HEK293 (cell line): ENCODE measurements around the gene ATXN2.
A peak's percentile ranks its signal among the peaks of the same experiment; 100 is the strongest.

Experiments used
- AEBP2 ChIP-seq: fragments of 450-650 bp; formaldehyde crosslinking; IDR thresholded peaks from 2 replicates; pipeline ENCODE4 v1.5.1; 2016; ENCODE audit warnings: missing biosample characterization, missing genetic modification characterization, borderline replicate concordance
- EGR2 ChIP-seq: fragments of 450-650 bp; formaldehyde crosslinking; IDR thresholded peaks from 2 replicates; pipeline ENCODE4 v1.5.1; 2016; ENCODE audit warnings: low read depth, missing biosample characterization, missing genetic modification characterization
- ELK4 ChIP-seq: IDR thresholded peaks from 2 replicates; pipeline ENCODE4 v1.6.1; 2011; ENCODE audit warnings: mild to moderate bottlenecking, low read depth, low read length, borderline replicate concordance
- GLIS2 ChIP-seq: fragments of 450-650 bp; formaldehyde crosslinking; IDR thresholded peaks from 2 replicates; pipeline ENCODE4 v1.5.1; 2016; ENCODE audit warnings: missing biosample characterization, missing genetic modification characterization
- IKZF3 ChIP-seq: fragments of 450-650 bp; IDR thresholded peaks from 2 replicates; pipeline ENCODE4 v1.5.0; 2018; ENCODE audit warnings: missing biosample characterization, mild to moderate bottlenecking, missing genetic modification characterization, moderate library complexity
- KLF9 ChIP-seq: fragments of 450-650 bp; formaldehyde crosslinking; IDR thresholded peaks from 2 replicates; pipeline ENCODE4 v1.5.1; 2016; ENCODE audit warnings: missing biosample characterization, missing genetic modification characterization, low read depth
- OSR2 ChIP-seq: fragments of 450-650 bp; formaldehyde crosslinking; IDR thresholded peaks from 2 replicates; pipeline ENCODE4 v1.5.1; 2016; ENCODE audit warnings: missing biosample characterization, missing genetic modification characterization
- SETDB1 ChIP-seq: IDR thresholded peaks from one replicate; pipeline ENCODE4 v1.6.1; 2017; ENCODE audit warnings: mild to moderate bottlenecking, low read length, moderate library complexity, mixed read lengths; ENCODE audit not compliant: insufficient read length
- ZBTB26 ChIP-seq: fragments of 450-650 bp; formaldehyde crosslinking; optimal IDR thresholded peaks from 2 replicates; pipeline ENCODE3; 2016; ENCODE audit warnings: missing biosample characterization, mild to moderate bottlenecking, missing genetic modification characterization
- ZBTB49 ChIP-seq: fragments of 450-650 bp; formaldehyde crosslinking; IDR thresholded peaks from 2 replicates; pipeline ENCODE4 v1.5.1; 2016; ENCODE audit warnings: missing biosample characterization, missing genetic modification characterization, low read depth
- ZFP3 ChIP-seq: fragments of 450-650 bp; formaldehyde crosslinking; IDR thresholded peaks from 2 replicates; pipeline ENCODE4 v1.5.1; 2016; ENCODE audit warnings: low read depth, missing biosample characterization, missing genetic modification characterization
- ZIC2 ChIP-seq: fragments of 450-650 bp; formaldehyde crosslinking; IDR thresholded peaks from 2 replicates; pipeline ENCODE4 v1.5.1; 2016; ENCODE audit warnings: missing biosample characterization, missing genetic modification characterization
- ZNF157 ChIP-seq: fragments of 450-650 bp; formaldehyde crosslinking; IDR thresholded peaks from 2 replicates; pipeline ENCODE4 v1.5.1; 2016; ENCODE audit warnings: missing biosample characterization, missing genetic modification characterization
- ZNF169 ChIP-seq: fragments of 450-650 bp; formaldehyde crosslinking; IDR thresholded peaks from 2 replicates; pipeline ENCODE4 v1.5.1; 2016; ENCODE audit warnings: missing biosample characterization, missing genetic modification characterization
- ZNF175 ChIP-seq: fragments of 450-650 bp; formaldehyde crosslinking; IDR thresholded peaks from 2 replicates; pipeline ENCODE4 v1.5.1; 2016; ENCODE audit warnings: missing biosample characterization, missing genetic modification characterization
- ZNF18 ChIP-seq: fragments of 450-650 bp; formaldehyde crosslinking; IDR thresholded peaks from 2 replicates; pipeline ENCODE4 v1.5.1; 2016; ENCODE audit warnings: missing biosample characterization, missing genetic modification characterization
- ZNF2 ChIP-seq: fragments of 450-650 bp; formaldehyde crosslinking; IDR thresholded peaks from 2 replicates; pipeline ENCODE4 v1.5.1; 2016; ENCODE audit warnings: missing biosample characterization, missing genetic modification characterization
- ZNF24 ChIP-seq: fragments of 450-650 bp; formaldehyde crosslinking; IDR thresholded peaks from 2 replicates; pipeline ENCODE4 v1.5.1; 2016; ENCODE audit warnings: missing biosample characterization, missing genetic modification characterization
- ZNF426 ChIP-seq: fragments of 450-650 bp; formaldehyde crosslinking; IDR thresholded peaks from 2 replicates; pipeline ENCODE4 v1.5.1; 2017; ENCODE audit warnings: missing biosample characterization, missing genetic modification characterization, mild to moderate bottlenecking, inconsistent platforms, moderate library complexity
- ZNF433 ChIP-seq: fragments of 450-650 bp; formaldehyde crosslinking; IDR thresholded peaks from 2 replicates; pipeline ENCODE4 v1.5.1; 2016; ENCODE audit warnings: missing biosample characterization, missing genetic modification characterization, low read depth
- ZNF48 ChIP-seq: fragments of 450-650 bp; formaldehyde crosslinking; IDR thresholded peaks from 2 replicates; pipeline ENCODE4 v1.5.1; 2016; ENCODE audit warnings: missing biosample characterization, missing genetic modification characterization
- ZNF555 ChIP-seq: fragments of 450-650 bp; formaldehyde crosslinking; conservative IDR thresholded peaks from 2 replicates; pipeline ENCODE4 v1.5.1; 2017; ENCODE audit warnings: missing biosample characterization, mild to moderate bottlenecking, missing genetic modification characterization, inconsistent platforms
- ZNF561 ChIP-seq: fragments of 450-650 bp; IDR thresholded peaks from 2 replicates; pipeline ENCODE4 v1.5.1; 2018; ENCODE audit warnings: missing biosample characterization, missing genetic modification characterization, borderline replicate concordance
- ZNF580 ChIP-seq: fragments of 450-650 bp; formaldehyde crosslinking; IDR thresholded peaks from 2 replicates; pipeline ENCODE4 v1.5.1; 2016; ENCODE audit warnings: missing biosample characterization, missing genetic modification characterization
- ZNF639 ChIP-seq: fragments of 450-650 bp; formaldehyde crosslinking; IDR thresholded peaks from 2 replicates; pipeline ENCODE4 v1.5.1; 2016; ENCODE audit warnings: missing biosample characterization, missing genetic modification characterization
- ZNF660 ChIP-seq: fragments of 450-650 bp; IDR thresholded peaks from 2 replicates; pipeline ENCODE4 v1.5.1; 2018; ENCODE audit warnings: missing biosample characterization, mild to moderate bottlenecking, missing genetic modification characterization
- ZNF670 ChIP-seq: fragments of 450-650 bp; formaldehyde crosslinking; IDR thresholded peaks from 2 replicates; pipeline ENCODE4 v1.5.1; 2016; ENCODE audit warnings: missing biosample characterization, missing genetic modification characterization, low read depth
- ZNF692 ChIP-seq: fragments of 450-650 bp; formaldehyde crosslinking; IDR thresholded peaks from 2 replicates; pipeline ENCODE4 v1.5.1; 2016; ENCODE audit warnings: missing biosample characterization, missing genetic modification characterization
- ZNF701 ChIP-seq: fragments of 450-650 bp; formaldehyde crosslinking; IDR thresholded peaks from 2 replicates; pipeline ENCODE4 v1.5.1; 2016; ENCODE audit warnings: missing biosample characterization, missing genetic modification characterization
- ZNF747 ChIP-seq: fragments of 450-650 bp; formaldehyde crosslinking; IDR thresholded peaks from 2 replicates; pipeline ENCODE4 v1.5.1; 2016; ENCODE audit warnings: missing biosample characterization, missing genetic modification characterization
- ZNF76 ChIP-seq: fragments of 450-650 bp; formaldehyde crosslinking; IDR thresholded peaks from 2 replicates; pipeline ENCODE4; 2016; ENCODE audit warnings: low read depth, missing biosample characterization, missing genetic modification characterization, borderline replicate concordance

The ATXN2 gene

GRCh38 chr12:111643427-111643826 lies 44.3 kb upstream of the ATXN2 start (continued):
- TF ChIP-seq ZNF660 (tag by site-specific recombination) (no peak), ZNF18 (tag by site-specific recombination) (no peak), ZNF692 (tag by site-specific recombination) (peak; percentile 73; the same call in 1 of the 2 replicates), ZNF580 (tag by site-specific recombination) (peak; percentile 72; the same call in 1 of the 2 replicates), OSR2 (peak; percentile 86), ZNF670 (no peak), ZNF701 (tag by site-specific recombination) (no peak), GLIS2 (no peak), ELK4 (no peak), ZNF169 (no peak), ZIC2 (no peak), ZNF157 (no peak), ZNF175 (tag by site-specific recombination) (no peak), ZNF2 (tag by site-specific recombination) (no peak), ZNF555 (tag by site-specific recombination) (no peak), ZNF433 (no peak), AEBP2 (tag by site-specific recombination) (no peak), ZBTB26 (tag by site-specific recombination) (no peak), ZNF76 (tag by site-specific recombination) (peak; percentile 71; the same call in 1 of the 2 replicates), ZBTB49 (tag by site-specific recombination) (no peak), SETDB1 (no peak), IKZF3 (tag by site-specific recombination) (peak; percentile 82), ZNF24 (peak; percentile 52; the same call in 1 of the 2 replicates), ZNF48 (tag by site-specific recombination) (no peak), ZFP3 (tag by site-specific recombination) (no peak), ZNF747 (tag by site-specific recombination) (no peak), ZNF561 (tag by site-specific recombination) (peak; percentile 68; the same call in 1 of the 2 replicates), ZNF426 (tag by site-specific recombination) (no peak), ZNF639 (tag by site-specific recombination) (no peak), EGR2 (tag by site-specific recombination) (no peak), KLF9 (tag by site-specific recombination) (no peak)
